Measurements from ENCODE around the gene RTL10. TPM values are rescaled to one million over a fixed set of nuclear protein-coding genes. Genes with fewer than 3 reads are reported as not detected.

The RTL10 gene
- total and polyA plus RNA-seq, 2 of the 8 experiments (the other 6 are each of a cell fraction or from before 2014, with no cell fraction given), result 11.5 to 18.8 TPM

DNA sequence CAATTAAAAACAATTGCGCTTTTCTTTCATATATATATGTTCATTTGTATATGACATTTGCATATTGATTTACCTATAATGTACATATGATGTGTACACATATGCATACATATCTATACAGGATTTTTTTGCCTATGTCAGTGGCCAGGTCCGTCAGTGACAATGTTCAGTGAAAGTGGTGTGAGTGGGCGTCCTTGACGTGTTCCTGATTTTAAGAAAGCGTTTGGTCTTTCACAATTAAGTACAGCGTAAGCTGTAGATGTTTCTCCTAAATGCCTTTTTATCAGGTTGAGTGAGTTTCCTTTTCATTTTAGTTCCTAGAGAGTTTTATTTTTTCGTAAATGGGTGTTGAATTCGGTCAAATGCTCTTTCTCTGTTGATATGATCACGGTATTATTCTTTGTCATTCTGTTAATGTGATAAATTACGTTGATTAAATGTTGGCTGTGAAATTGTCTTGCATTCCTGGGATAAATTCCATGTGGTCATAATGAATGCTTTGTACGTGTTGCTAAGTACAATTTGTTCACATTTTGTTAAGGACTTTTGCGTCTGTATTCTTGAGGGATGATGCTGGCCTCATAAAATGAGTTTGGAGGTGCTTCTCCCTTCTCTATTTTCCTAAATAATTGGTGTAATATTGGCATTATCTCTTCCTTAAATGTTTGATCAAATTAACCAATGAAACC, 10.6 kb upstream of the RTL10 start (continued):
- TF ChIP-seq CHD2 (IDR thresholded peaks at IDR 0.05; ENCODE audit: low read length) (no peak), CBX8 (IDR thresholded peaks at IDR 0.05; ENCODE audit: borderline replicate concordance, low read depth, low read length) (no peak), GTF2F1 (IDR thresholded peaks at IDR 0.05; ENCODE audit: borderline replicate concordance, low read depth, low read length) (no peak), PHF8 (conservative IDR thresholded peaks at IDR 0.05; ENCODE audit: low read depth, low read length) (no peak), RXRA (IDR thresholded peaks at IDR 0.05; ENCODE audit: insufficient read depth, low read depth, low read length) (no peak), POU5F1 (IDR thresholded peaks at IDR 0.05; ENCODE audit: low read depth, low read length) (no peak), SIRT6 (IDR thresholded peaks at IDR 0.05; ENCODE audit: low read length) (no peak)
